Osteoblast (primary cell): Measurements from ENCODE around the gene MLPH. TPM values are rescaled to one million over a fixed set of nuclear protein-coding genes. Genes with fewer than 3 reads are reported as not detected.

Source experiments
- DNase-seq: peaks from one replicate; pipeline ENCODE4 v3.0.0; 2011; ENCODE audit warnings: low spot score, mixed read lengths; ENCODE audit not compliant: insufficient read length; ENCODE audit errors: missing footprints
- H2AFZ ChIP-seq: 2 replicates; pipeline ENCODE4 v1.6.0; 2011; ENCODE audit warnings: mild to moderate bottlenecking, low read length
- H3K27ac ChIP-seq: 2 replicates; pipeline ENCODE4 v1.5.1; 2011; ENCODE audit warnings: mild to moderate bottlenecking, low read depth, low read length, moderate library complexity
- H3K27me3 ChIP-seq: 2 replicates; pipeline ENCODE4 v1.6.0; 2012; ENCODE audit warnings: mild to moderate bottlenecking, control low read depth, inconsistent platforms, low read length, moderate library complexity; ENCODE audit not compliant: insufficient read depth
- H3K36me3 ChIP-seq: 2 replicates; pipeline ENCODE4 v1.5.1; 2011; ENCODE audit warnings: mild to moderate bottlenecking, low read length, control low read depth, moderate library complexity; ENCODE audit not compliant: insufficient read depth
- H3K4me1 ChIP-seq: 2 replicates; pipeline ENCODE4 v1.5.1; 2011; ENCODE audit warnings: mild to moderate bottlenecking, low read length, control low read depth, moderate library complexity; ENCODE audit not compliant: insufficient read depth
- H3K4me2 ChIP-seq: 2 replicates; pipeline ENCODE4 v1.6.0; 2011; ENCODE audit warnings: mild to moderate bottlenecking, low read length; ENCODE audit not compliant: insufficient read depth
- H3K4me3 ChIP-seq: fragments of 200-600 bp; sonication (generic); 3 replicates; pipeline ENCODE4 v1.5.1; 2012; ENCODE audit warnings: mild to moderate bottlenecking, low read length, inconsistent platforms; ENCODE audit not compliant: insufficient read depth
- H3K79me2 ChIP-seq: 2 replicates; pipeline ENCODE4 v1.6.0; 2012; ENCODE audit warnings: mild to moderate bottlenecking, low read length, control low read depth, inconsistent platforms; ENCODE audit not compliant: insufficient read depth
- H3K9me3 ChIP-seq: 2 replicates; pipeline ENCODE4 v1.5.1; 2011; ENCODE audit warnings: low read depth, low read length, control low read depth
- H4K20me1 ChIP-seq: 2 replicates; pipeline ENCODE4 v1.6.0; 2012; ENCODE audit warnings: mild to moderate bottlenecking, low read length, control low read depth; ENCODE audit not compliant: insufficient read depth
- CTCF ChIP-seq: IDR thresholded peaks from 2 replicates; pipeline ENCODE4 v1.5.1; 2011; ENCODE audit warnings: mild to moderate bottlenecking, low read depth, low read length, moderate library complexity; ENCODE audit errors: extremely low read depth
- total RNA-seq: library from RNA; depleted of rRNA; stranded (reverse); fragments of >200 nt; gene quantifications from 2 replicates; pipeline ENCODE4 v1.2.3, GENCODE V29; 2012

The MLPH gene
- total RNA-seq, 1 donor: 25.7 TPM

- no peak for TF ChIP-seq CTCF
- Histone ChIP-seq H2AFZ (no peak overlapping the region), H3K36me3 (peaks cover 43% of the 10 kb centered on the region), H3K27me3 (no peaks in the 10 kb centered on the region), H3K4me2 (no peak overlapping the region), H4K20me1 (no peaks in the 10 kb centered on the region), H3K4me3 (no peak overlapping the region), H3K79me2 (no peaks in the 10 kb centered on the region), H3K9me3 (no peaks in the 10 kb centered on the region), H3K27ac (no peak overlapping the region), H3K4me1 (no peaks in the 10 kb centered on the region)
- DNase-seq: peak; percentile 51
These were observed 59.2 kb downstream of the MLPH start for GRCh38 chr2:237546040-237546875.

- peak; percentile 58 for DNase-seq
- Histone ChIP-seq H4K20me1 (no peaks in the 10 kb centered on the region), H3K27ac (no peak overlapping the region), H3K4me1 (no peaks in the 10 kb centered on the region), H3K9me3 (no peaks in the 10 kb centered on the region), H3K36me3 (peaks cover 46% of the 10 kb centered on the region), H2AFZ (no peak overlapping the region), H3K79me2 (no peaks in the 10 kb centered on the region), H3K27me3 (no peaks in the 10 kb centered on the region), H3K4me2 (no peak overlapping the region), H3K4me3 (no peak overlapping the region)
- no peak for TF ChIP-seq CTCF
These were observed 59.9 kb downstream of the MLPH start for GRCh38 chr2:237546876-237547395.

- H3K9me3 ChIP-seq: no peaks in the 10 kb centered on the region
- H4K20me1 ChIP-seq: no peaks in the 10 kb centered on the region
- no peak overlapping the region for H2AFZ ChIP-seq
- no peak for TF ChIP-seq CTCF
- no peak overlapping the region for H3K27ac ChIP-seq
- no peaks in the 10 kb centered on the region for H3K4me1 ChIP-seq
- no peak overlapping the region for H3K4me2 ChIP-seq
- no peaks in the 10 kb centered on the region for H3K79me2 ChIP-seq
- no peaks in the 10 kb centered on the region for H3K27me3 ChIP-seq
- no peak overlapping the region for H3K4me3 ChIP-seq
- peaks cover 56% of the 10 kb centered on the region for H3K36me3 ChIP-seq
- peak; percentile 41 for DNase-seq
These were observed 60.9 kb downstream of the MLPH start for GRCh38 chr2:237547841-237548416.

GRCh38 chr2:237549216-237549615 lies 62.2 kb downstream of the MLPH start:
- Histone ChIP-seq H3K27ac (no peak overlapping the region), H3K9me3 (no peaks in the 10 kb centered on the region), H3K27me3 (no peaks in the 10 kb centered on the region), H3K36me3 (peaks cover 68% of the 10 kb centered on the region), H3K4me2 (no peak overlapping the region), H3K4me1 (no peaks in the 10 kb centered on the region), H2AFZ (no peak overlapping the region), H3K79me2 (no peaks in the 10 kb centered on the region), H3K4me3 (no peak overlapping the region), H4K20me1 (no peaks in the 10 kb centered on the region)
- TF ChIP-seq CTCF: no peak
- peak; percentile 13 for DNase-seq
